ENCODE data around the gene POLR2E. TPM values are rescaled to one million over a fixed set of nuclear protein-coding genes. Genes with fewer than 3 reads are reported as not detected.
A peak's percentile ranks its signal among the peaks of the same experiment; 100 is the strongest.

POLR2E gene
- total and polyA plus RNA-seq, 2 of the 13 experiments (the other 11 are each of a cell fraction or from before 2014, with no cell fraction given): 140 to 272 TPM

GRCh38 chr19:1050989-1051788 is 44.0 kb downstream of the POLR2E start (continued):
- TF ChIP-seq THAP9 (CRISPR knock-in tag; IDR thresholded peaks at IDR 0.05; ENCODE audit: borderline replicate concordance) (peak; percentile 85; the same call in 1 of the 2 replicates), HINFP (CRISPR knock-in tag; IDR thresholded peaks at IDR 0.05; ENCODE audit: low read depth) (peak; percentile 92), HBP1 (CRISPR knock-in tag; IDR thresholded peaks at IDR 0.05; ENCODE audit: low read depth) (peak; percentile 66; the same call in 1 of the 2 replicates), TMF1 (CRISPR knock-in tag; IDR thresholded peaks at IDR 0.05; ENCODE audit: low read depth) (peak; percentile 88), ZNF607 (CRISPR knock-in tag; IDR thresholded peaks at IDR 0.05; ENCODE audit: borderline replicate concordance) (peak; percentile 88), HNRNPLL (IDR thresholded peaks at IDR 0.05; ENCODE audit: low read depth, low read length, poor library complexity, severe bottlenecking) (peak; percentile 38), CBX2 (IDR thresholded peaks at IDR 0.05; ENCODE audit: low read depth, low read length) (no peak), CBX2 (CRISPR knock-in tag; IDR thresholded peaks at IDR 0.05; ENCODE audit: low read depth) (no peak), ZNF296 (CRISPR knock-in tag; conservative IDR thresholded peaks at IDR 0.05) (peak; percentile 88; the same call in 1 of the 2 replicates), ZBTB42 (CRISPR knock-in tag; IDR thresholded peaks at IDR 0.05) (no peak), ZNF138 (CRISPR knock-in tag; IDR thresholded peaks at IDR 0.05; ENCODE audit: low read depth) (0 out of 2 replicates have a peak, but pooled peaks have one; percentile 45), NFAT5 (CRISPR knock-in tag; IDR thresholded peaks at IDR 0.05) (peak; percentile 84), ZNF350 (CRISPR knock-in tag; IDR thresholded peaks at IDR 0.05; ENCODE audit: borderline replicate concordance, low read depth) (peak; percentile 59), ZNF619 (CRISPR knock-in tag; IDR thresholded peaks at IDR 0.05) (no peak; the same call in none of the 2 replicates), PAX8 (CRISPR knock-in tag; IDR thresholded peaks at IDR 0.05; ENCODE audit: borderline replicate concordance) (peak; percentile 82; the same call in 1 of the 2 replicates)
